ENCODE data around the gene ZFHX3.

The ZFHX3 gene

DNA sequence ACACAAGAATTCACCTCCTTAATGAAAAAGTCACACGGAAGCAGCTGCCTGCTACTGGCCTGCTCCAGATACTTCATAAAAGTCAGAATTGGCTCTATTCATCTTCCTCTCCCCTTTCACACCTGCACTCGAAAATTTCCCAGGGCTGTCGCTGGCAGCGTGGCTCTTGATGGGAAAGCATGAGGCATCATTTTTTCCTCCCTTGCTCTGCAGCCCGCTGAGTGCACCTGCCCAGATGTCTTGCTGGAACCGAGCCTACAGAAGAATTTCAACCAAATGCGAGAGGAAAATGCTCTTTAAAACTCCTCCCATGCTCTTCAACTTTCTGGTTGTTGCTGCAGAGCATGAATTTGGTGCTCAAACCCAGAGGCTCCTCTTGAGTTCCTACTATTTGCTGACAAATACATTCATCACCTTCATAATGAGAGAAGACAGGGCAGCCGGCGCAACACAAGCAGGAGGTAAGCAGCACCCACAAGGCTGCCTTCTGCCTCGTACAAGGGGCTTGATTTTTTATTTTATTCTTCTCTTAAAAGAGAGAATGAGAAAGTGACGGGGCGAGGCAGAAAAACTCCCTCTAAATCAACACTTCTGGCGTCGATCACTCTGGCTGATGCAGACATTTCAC is 146.8 kb downstream of the ZFHX3 start:
- no peak for DNase-seq (ENCODE audit: low read depth)

DNA sequence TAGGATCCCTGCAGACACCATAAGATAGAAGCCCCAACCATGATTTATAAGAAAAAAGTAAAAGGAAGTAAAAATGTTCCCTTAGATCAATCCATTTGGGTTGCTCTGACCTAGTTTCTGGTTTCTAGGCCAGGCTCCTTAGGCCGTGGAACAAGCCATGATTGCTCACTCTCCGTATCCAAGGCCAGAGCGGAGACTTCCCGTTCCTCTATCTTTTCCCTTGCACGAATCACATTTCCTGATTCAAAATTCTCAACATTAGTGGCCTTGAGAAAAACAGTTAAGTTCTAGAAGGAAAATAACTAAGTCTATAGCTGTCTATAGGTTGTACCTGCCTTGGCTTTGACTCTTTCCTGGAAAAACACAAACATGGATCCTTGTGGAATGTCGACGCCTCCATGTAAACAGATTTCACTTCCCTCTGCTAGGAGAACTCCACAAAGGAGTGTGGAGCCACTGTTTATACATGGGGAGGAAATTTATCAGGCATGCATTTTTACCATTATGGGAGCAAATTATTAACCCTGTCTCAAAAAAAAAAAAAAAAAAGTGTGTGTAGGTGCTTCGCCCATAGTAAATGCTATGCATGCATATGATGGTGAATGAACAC is 149.6 kb downstream of the ZFHX3 start:
- no peak for DNase-seq (ENCODE audit: low read depth)

DNA sequence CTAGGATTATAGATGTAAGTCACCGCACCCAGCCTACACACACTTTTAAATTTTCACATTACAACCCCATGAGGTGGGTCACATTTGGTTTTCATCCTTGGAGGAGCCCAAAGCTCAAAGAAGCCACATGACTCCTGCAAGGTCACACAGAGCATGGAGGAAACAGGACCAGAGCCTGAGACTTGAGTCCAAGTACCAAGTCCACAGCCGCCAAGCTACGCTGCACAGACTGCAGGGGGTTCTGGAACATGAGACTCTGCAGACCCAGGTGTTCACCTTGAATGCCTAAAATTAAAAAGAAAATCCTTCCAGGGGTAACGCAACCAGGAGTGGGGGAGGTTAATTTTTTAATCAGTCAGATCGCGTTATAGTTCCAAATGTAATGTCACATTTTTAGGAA is 150.2 kb downstream of the ZFHX3 start:
- no peak for DNase-seq (ENCODE audit: low read depth)

DNA sequence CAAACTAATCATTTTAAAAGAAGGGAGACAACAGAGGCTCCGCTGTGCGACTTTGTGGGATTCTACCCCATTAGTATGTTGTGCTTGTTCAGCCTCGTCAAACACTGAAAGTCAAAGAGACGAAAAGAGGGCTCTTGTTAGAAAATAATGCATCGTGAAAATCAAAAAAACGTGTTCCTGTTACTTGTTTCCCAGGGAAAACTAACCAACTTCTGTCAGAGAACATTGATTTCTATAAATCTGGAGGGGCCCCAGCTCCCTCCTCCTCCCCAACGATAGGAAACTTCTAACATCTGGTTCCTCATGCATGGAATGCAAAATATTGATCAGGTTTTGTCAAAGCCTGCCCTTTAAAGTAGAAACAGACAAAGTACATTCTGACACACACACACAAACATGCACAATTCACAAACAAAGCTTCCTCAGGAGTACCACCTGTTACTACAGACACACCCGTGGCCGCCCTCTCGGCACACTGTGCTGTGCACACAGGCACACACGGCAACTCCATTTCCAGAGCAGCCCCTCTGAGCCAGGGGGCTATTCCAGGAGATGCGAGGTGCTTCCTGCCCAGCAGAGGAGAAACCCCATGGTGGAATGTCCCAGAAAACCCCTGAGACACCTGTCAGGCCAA is 151.3 kb downstream of the ZFHX3 start:
- DNase-seq (ENCODE audit: low read depth) = no peak

DNA sequence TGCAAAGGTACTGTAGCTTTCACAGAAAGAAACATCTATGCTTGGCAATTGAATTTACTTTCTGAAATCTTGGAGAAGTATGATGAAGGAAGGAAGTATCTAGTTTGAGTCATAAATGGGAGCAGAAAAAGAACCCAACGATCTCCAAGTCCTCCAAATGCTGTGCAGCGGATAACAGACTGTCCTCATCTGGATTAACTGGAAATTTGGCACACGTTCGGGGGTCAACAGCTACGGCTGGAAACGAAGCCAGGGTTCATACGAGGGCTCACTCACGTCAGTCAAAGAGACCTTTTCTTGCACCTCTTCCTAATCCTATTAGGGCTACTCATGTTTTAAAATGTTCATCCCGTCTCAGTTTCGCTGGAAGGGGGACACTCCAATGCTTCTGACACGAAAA is 152.0 kb downstream of the ZFHX3 start:
- DNase-seq (ENCODE audit: low read depth) = no peak

DNA sequence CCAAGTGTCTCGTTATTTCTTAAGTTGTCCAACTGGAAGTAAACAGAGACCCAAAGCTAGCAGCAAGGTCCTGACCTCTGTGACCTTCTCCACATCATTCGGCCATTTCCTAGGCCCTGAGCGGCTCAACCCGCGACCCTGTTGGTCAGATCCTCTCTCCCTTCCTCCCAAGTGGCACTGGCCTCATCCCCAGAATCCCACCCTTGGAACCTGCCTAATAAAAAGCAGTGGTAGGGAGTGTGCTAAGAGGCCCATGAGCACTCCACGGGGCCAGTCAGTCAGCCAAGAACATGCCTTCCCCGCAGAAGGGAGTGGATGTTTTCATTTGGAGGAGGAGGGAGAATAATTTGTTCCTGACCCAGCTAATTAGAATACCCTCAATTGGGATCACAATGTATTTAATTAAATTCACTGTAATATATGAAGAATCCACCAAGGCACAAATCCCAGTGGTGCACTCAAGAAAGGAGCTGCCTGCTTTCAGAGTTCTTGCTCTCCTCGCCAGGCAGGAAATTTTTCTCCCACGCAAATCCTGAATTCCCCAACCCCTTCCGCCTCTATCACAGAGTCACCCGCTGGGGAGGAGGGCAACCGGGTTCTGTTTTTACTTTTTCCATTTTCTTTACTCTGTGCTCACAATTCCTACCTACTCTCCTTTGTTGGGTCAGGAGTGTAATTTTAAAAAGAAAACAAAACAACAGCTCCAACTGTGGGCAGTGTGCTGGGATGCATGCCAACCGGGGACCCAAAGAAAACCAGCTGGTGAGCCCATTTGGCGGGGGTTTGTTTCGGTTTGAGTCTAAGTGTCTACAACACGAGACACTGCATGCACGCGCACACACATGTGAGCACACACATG is 153.4 kb downstream of the ZFHX3 start:
- DNase-seq (ENCODE audit: low read depth) = no peak

DNA sequence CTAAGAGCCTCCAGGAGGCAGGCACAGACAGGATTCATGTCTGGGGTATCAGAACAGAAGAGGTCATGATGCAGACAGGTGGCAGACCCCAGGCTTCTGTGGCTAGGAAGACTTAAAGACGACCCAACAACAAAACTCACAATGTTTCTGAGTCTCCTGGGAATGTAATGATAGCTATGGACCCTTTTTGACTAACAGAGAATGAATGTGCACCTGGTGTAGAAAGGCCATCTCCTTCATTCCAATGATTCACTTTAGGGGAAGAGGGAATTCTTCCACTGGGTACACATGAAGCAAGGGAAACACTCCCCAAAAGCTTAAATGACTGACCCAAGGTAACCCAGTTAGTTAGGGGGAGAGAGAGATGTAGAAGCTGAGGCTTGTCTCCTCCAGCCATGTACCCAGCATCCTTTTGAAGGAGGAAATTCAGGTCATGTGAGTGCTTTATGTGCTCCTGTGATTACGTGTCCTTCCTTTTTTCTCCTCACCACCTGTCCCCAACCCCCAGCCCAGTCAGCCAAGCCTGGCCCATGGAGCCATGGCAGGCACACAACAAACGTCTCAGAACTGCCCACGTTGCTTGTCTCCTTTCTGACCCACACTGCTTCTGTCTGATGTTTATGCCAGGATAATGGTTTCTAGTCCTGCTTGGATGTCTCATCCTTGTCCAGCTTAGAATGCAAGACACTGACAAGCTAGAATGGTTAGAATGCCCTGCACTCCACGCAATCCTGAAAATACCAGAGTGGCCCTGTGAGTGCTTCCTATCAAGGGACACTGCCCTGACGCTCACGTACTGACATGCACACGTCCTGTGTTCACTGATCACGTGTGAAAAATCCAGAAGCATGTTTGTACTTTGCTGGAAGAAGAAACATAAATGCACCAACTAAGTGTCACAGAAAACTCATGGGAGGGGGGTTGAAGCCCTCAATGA is 156.4 kb downstream of the ZFHX3 start:
- DNase-seq (ENCODE audit: low read depth) = no peak

DNA sequence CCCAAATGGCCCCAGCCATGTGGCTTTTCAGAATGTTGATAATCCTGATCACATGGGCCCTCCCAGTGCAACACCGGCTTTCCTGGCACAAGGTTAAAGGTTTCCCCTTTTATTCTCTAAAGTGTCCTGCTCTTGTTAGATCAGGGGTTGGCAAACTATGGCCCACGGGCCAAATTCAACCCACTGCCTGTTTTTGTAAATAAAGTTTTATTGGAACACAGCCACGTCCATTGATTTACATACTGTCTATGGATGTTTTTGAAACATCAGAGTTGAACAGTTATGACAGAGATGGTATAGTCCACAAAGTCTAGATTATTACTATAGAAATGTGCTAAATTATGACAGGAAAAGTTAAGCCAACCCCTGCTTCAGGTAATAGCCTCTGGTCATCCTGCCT is 157.3 kb downstream of the ZFHX3 start:
- no peak for DNase-seq (ENCODE audit: low read depth)

DNA sequence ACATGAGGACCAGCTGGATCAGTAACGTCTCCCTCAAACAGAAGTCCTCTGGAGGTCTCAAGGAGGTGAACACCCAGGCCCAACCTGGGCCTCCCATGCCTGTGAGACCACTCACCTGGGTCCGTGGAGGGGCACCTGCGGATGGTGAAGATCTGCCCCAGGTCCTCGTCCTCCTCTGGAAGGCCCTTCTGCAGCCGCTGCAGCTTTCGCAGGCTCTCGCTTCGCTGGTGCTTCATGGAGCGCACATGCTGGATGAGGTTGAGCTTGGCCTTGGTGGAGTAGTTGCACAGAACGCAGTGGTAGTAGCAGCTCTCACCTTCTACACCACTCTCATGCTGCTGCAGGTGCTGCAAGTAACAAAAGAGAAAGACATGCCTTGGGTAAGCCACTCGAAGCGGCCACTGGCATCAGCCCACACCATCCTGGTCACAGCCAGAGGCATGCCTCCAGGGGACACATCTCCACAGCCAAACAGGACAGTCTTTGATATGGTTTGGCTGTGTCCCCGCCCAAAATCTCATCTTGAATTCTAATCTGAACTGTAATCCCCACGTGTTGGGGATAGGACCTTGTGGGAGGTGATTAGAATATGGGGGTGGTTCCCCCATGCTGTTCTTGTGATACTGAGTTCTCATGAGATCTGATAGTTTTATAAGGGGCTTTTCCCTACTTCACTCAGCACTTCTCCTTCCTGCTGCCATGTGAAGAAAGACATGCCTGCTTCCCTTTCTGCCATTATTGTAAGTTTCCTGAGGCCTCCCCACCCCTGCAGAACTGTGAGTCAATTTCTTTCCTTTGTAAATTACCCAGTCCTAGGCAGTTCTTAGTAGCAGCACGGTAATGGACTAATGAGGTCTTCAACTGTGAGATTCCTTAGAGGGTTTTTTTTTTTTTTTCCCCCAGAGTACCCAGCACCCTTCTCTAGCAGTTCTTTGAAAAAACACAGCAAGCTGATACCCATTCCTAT is 158.0 kb downstream of the ZFHX3 start:
- DNase-seq (ENCODE audit: low read depth) = no peak

DNA sequence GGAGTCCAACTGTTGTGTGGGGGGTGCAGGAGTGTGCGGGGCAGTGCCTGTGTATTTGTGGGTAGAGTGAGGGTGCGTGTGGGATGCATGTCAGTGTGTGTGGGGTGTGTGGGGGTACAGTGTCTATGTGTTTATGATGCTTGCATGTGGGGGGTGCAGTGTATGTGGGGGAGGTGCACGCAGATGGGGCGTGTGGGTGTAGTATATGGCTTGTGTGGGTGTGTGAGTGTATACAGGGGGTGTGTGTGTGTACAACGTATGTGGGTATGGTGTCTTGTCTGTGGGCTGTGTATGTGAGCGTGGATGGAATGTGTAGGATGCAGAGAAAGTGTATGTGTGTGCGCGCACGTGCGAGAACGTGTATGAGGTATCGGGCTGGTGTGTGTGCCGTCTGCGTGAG is 160.4 kb downstream of the ZFHX3 start:
- no peak for DNase-seq (ENCODE audit: low read depth)

DNA sequence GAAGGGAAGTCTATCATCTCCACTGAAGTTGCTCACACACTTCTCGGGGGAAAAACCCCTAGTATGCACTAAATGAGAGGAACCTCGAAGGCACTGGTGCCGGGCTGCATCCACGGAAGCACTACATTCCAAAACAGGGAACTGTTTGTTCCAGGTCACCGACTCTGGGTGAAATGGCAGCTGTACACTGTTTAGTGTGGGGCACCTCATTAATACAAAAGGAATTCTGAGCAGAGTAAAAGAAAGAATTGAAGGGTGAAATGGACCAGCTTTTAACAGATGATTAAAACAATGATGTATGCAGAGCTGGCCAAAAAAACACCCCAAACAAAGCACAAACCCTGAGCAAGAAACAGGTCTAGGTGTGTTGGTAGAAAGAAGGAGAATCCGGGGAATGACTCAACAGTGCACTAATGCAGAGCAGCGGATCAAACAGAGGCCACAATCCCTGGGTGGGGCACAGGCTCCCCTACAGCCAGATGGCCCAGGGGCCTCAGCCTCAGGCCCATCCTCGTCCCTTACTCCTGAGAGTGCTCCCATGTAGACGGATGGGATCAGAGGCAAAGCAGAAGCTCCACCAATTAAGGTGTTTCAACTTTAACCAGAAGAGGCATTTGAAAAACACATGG is 161.5 kb downstream of the ZFHX3 start:
- no peak for DNase-seq (ENCODE audit: low read depth)

DNA sequence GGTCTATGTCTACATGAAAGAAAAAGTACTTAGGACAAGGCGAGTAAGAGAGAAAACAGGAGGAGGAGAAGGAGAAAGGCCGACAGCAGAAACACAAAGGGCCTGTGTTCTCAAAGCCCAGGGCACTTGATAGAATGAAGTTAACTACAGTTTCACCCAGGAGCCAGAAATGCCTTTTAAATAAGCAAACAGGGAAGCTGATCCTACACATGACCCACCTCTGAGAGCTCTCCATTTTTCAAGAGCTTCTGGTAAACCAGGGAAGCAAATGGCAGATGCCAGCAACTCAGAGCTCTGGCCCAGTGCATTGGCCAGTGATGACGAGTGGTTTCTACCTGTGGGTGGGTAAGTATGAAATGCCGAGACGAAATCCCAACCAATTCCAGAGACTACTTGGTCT is 163.4 kb downstream of the ZFHX3 start:
- no peak for DNase-seq (ENCODE audit: low read depth)

DNA sequence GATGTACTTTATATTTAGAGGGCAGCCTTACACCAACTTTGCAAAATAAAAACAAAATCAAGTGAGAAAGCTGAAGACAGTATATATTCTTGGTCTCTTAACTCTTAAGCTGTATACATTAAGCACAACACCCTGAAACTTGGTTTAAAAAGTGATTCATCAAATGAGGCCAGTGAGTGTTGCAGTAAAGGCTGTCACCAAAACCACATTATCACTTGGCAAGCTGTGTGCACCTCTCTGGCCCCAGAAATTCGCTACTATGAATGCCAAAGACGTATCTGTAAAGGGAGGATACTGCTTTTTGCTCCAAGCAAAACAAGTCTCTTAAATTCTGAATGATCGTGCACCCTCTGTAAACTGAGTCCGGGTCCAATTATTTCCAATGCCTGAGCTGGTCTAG is 163.9 kb downstream of the ZFHX3 start:
- DNase-seq (ENCODE audit: low read depth) = no peak

DNA sequence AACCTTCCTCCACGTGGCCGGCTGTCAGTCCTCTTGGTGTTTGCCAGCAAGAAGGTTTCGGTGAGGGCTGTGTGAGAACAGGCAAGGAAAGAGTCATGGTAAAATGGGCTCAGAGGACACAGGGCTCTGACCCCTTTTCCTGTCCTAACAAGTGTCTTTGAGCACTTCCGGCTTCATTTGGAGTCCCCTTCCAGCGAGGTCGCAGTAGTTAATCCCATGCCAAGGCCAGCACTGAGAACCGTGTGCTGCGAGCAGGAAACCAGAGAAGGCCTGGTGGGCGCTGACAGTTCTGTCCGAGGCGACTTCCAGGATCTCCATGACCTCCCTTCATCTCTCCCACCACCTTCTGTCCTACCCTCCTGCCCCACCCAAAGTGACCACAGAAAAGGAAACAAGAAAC is 168.1 kb downstream of the ZFHX3 start:
- DNase-seq (ENCODE audit: low read depth) = no peak

DNA sequence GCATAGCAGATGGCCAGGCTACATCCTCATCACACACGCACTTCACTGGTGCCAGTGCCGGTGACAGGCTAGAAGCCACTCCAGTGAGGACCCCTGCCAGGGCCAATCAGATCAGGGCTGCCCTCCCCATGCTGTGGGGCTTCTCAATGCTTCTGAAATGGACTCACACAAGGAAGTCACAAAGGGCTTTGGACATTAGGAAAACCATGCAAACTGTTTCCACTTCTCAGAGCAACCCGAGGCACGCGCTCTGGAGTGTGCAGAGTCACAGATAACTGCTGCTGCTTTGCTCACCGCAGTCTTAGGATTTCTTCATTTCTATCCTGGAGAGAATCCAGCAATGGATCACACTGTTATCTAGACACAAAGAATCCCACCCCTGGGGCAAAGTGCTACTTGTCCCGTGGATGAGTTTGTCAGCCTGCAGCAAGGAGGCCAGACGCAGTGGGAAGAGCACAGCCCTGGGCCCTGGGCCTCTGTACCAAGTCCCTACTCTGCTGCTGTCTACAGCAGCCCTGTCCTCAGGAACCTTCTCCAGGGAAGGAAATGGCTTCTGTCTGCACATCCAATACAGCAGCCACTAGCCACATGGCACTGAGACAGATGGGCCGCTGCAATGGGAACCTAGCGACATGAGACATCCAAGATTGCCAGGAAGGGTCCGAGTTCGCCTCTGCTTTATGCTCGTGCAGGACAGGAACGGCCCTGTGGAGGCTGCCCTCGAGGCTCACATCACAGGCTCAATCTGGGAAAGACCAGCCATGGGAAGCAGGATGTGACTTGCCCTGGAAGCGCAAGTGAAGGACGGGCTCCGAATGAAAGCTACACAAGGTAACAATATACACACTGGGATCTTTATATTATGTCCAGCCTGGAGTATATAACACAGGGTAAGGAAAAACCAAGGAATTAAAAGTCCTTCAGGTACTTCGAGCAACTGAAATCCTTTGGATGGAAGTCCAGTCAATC is 169.3 kb downstream of the ZFHX3 start:
- DNase-seq (ENCODE audit: low read depth) = no peak

DNA sequence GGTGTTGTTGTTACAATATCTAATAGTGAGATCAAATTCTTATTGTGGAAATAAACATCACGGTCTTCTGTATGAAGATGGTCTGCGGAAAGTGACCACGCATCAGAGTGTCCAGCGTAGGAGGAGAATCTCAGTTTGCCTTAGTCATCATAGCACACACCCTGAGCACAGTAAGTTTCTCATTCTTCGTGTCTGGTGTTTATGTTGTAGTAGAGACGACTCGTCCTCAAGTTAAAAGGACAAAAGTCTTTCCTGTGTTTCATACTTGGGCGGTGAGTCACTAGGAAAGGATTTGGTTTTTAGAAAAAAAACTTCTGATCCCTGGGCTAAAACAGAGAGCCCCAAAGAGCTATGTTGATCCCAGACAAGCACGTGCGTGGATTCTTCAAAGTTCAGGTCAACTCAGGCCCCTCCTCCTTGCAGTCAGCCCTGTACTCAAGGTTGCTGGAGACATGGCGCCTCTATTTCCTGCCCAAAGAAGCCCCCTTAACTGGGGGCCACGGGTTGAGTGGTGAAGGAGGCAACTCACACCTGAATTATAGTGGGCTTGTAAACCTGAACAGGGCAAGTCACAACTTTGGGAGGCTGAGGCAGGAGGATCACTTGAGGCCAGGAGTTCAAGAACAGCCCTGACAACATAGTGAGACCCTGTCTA is 170.4 kb downstream of the ZFHX3 start:
- DNase-seq (ENCODE audit: low read depth) = no peak

DNA sequence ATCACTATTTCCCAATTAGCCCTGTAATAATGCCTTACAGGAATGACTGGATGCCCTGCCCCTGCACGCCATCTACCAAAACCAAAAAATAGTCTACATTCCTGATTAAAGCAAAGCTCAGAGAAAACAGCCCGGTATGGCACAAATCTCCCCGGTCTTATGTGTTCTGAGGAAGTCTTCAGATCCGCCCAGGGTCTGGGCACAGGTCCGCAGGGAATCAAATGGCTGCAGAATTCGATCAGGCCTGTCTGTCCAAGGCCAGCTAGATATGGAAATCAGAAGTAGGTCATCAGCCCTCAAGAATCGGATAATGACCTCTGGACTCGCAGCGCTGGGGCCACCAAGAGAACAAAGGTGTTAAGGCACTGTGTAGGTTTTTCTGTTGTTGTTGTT is 171.0 kb downstream of the ZFHX3 start:
- DNase-seq (ENCODE audit: low read depth) = no peak

DNA sequence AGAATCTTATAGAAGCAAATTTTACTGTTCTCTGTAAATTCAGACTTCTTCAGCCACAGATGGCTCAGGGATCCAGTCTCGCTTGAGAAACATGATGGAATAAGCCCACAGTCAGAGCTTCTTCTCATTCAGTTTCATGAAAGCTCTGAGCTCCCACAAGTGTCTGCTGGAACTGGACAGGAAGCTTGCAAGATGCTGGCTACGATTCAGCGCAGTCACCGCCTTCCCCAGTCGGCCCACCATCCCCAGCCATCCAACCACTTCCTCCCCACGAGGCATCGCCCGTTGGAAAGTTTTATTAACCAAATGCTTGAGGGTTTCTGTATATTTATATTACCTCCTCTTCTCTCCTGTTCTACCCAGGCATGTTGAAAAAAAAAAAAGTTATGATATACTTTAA is 171.7 kb downstream of the ZFHX3 start:
- no peak for DNase-seq (ENCODE audit: low read depth)

All from stimulated activated CD8-positive, alpha-beta memory T cell treated with anti-CD3 and anti-CD28 coated beads, Interleukin-15, amount 100 ng/mL, for 24 hours (primary cell).